ENCODE measurements around the gene CPB1. TPM values are rescaled to one million over a fixed set of nuclear protein-coding genes. Genes with fewer than 3 reads are reported as not detected.

The CPB1 gene
- total and polyA plus RNA-seq, 2 donors (not counting 1 experiment from before 2014, with no cell fraction given): not detected

DNA sequence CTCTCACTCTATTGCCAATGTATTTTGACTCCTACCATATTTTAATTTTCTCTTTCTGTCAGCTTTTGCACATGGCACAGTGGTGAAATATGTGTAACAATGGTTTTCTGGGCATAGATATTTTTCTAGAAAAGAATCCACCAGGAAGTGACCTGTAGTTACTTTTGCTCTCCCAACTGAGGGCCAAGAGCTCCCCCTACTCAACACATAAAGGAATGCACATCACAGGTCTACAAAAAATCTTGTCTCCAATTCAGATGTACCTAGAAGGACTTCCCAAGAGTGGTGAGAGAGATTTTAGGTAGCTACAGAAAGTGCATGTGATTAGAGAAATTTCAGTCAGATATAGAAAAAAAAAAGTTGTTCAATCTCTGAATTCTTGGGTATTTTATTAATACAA, 53.1 kb downstream of the CPB1 start:
- Mint-ChIP-seq H3K27ac (no peak overlapping the region), H3K4me1 (no peaks in the 10 kb centered on the region), H3K9me3 (ENCODE audit: insufficient read depth) (no peaks in the 10 kb centered on the region), H3K4me3 (no peak overlapping the region), H3K27me3 (peaks cover 13% of the 10 kb centered on the region)
- no peak for TF ChIP-seq EZH2 (IDR thresholded peaks at IDR 0.05; ENCODE audit: borderline replicate concordance, insufficient read depth, low read depth, low read length, poor library complexity, severe bottlenecking)
- TF ChIP-seq, protein P1, sequence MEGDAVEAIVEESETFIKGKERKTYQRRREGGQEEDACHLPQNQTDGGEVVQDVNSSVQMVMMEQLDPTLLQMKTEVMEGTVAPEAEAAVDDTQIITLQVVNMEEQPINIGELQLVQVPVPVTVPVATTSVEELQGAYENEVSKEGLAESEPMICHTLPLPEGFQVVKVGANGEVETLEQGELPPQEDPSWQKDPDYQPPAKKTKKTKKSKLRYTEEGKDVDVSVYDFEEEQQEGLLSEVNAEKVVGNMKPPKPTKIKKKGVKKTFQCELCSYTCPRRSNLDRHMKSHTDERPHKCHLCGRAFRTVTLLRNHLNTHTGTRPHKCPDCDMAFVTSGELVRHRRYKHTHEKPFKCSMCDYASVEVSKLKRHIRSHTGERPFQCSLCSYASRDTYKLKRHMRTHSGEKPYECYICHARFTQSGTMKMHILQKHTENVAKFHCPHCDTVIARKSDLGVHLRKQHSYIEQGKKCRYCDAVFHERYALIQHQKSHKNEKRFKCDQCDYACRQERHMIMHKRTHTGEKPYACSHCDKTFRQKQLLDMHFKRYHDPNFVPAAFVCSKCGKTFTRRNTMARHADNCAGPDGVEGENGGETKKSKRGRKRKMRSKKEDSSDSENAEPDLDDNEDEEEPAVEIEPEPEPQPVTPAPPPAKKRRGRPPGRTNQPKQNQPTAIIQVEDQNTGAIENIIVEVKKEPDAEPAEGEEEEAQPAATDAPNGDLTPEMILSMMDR (IDR thresholded peaks at IDR 0.05): no peak
- Histone ChIP-seq H3K79me2 (ENCODE audit: control insufficient read depth, insufficient read depth, low read length) (no peaks in the 10 kb centered on the region), H3K27me3 (replicated peaks in 1 of 4; ENCODE audit: control extremely low read depth in 1 of 4, control insufficient read depth in 3 of 4, insufficient read depth in 4 of 4, low read length in 3 of 4) (no peaks in the 10 kb centered on the region), H3K9me3 (ENCODE audit: control extremely low read depth in 1 of 3, control insufficient read depth in 2 of 3, insufficient read depth in 1 of 3, low read length in 2 of 3) (no peaks in the 10 kb centered on the region), H3K4me1 (ENCODE audit: control insufficient read depth in 2 of 2, insufficient read depth in 2 of 2, low read length in 2 of 2) (no peaks in the 10 kb centered on the region), H2AFZ (ENCODE audit: insufficient read depth, low read depth, low read length, poor library complexity, severe bottlenecking) (no peak overlapping the region), H3K36me3 (replicated peaks in 1 of 2; ENCODE audit: control extremely low read depth in 1 of 2, control insufficient read depth in 1 of 2, extremely low read depth in 1 of 2, insufficient read depth in 2 of 2, low read length in 1 of 2) (no peaks in the 10 kb centered on the region), H4K20me1 (ENCODE audit: control insufficient read depth, insufficient read depth, low read length, poor library complexity, severe bottlenecking) (no peaks in the 10 kb centered on the region), H3K4me2 (replicated peaks; ENCODE audit: low read depth, low read length, poor library complexity, severe bottlenecking) (no peak overlapping the region), H3K27ac (ENCODE audit: low read length in 2 of 2) (no peak overlapping the region), H3K4me3 (ENCODE audit: control extremely low read depth in 1 of 5, extremely low read depth in 1 of 5, insufficient read depth in 1 of 5, low read depth in 2 of 5, low read length in 4 of 5) (no peak overlapping the region), H3K9ac (ENCODE audit: low read length) (no peak overlapping the region)
- ChIA-PET POLR2A (no interaction called here), CTCF (no interaction called here)
- ATAC-seq (ENCODE audit: low read depth): no peak
- DNase-seq: no peak
- intact Hi-C loops (cut with micrococcal nuclease): no loop called here

DNA sequence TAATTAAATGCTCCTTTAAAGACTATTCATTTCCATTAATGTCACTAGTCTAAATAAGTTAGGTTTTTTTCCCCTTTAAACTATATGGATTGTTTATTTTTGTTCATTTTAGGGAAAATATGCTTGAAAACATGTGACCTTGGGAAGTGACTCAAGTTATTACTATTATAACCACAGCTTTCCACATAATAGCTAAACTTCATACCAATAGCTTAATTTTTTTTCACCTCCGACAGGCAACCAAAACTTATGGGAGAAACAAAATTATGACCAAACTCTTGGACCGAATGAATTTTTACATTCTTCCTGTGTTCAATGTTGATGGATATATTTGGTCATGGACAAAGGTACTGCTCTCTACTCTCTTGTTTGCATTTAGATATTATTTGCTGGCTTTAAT, 53.7 kb downstream of the CPB1 start:
- POLR2A ChIA-PET: no interaction called here
- Histone ChIP-seq H3K36me3 (replicated peaks in 1 of 2; ENCODE audit: control extremely low read depth in 1 of 2, control insufficient read depth in 1 of 2, extremely low read depth in 1 of 2, insufficient read depth in 2 of 2, low read length in 1 of 2) (no peaks in the 10 kb centered on the region), H3K4me3 (ENCODE audit: control extremely low read depth in 1 of 5, extremely low read depth in 1 of 5, insufficient read depth in 1 of 5, low read depth in 2 of 5, low read length in 4 of 5) (no peak overlapping the region), H3K27ac (ENCODE audit: low read length in 2 of 2) (no peak overlapping the region), H3K4me1 (ENCODE audit: control insufficient read depth in 2 of 2, insufficient read depth in 2 of 2, low read length in 2 of 2) (no peaks in the 10 kb centered on the region), H3K79me2 (ENCODE audit: control insufficient read depth, insufficient read depth, low read length) (no peaks in the 10 kb centered on the region), H2AFZ (ENCODE audit: insufficient read depth, low read depth, low read length, poor library complexity, severe bottlenecking) (no peak overlapping the region), H3K9me3 (ENCODE audit: control extremely low read depth in 1 of 3, control insufficient read depth in 2 of 3, insufficient read depth in 1 of 3, low read length in 2 of 3) (no peaks in the 10 kb centered on the region), H3K9ac (ENCODE audit: low read length) (no peak overlapping the region), H3K27me3 (replicated peaks in 1 of 4; ENCODE audit: control extremely low read depth in 1 of 4, control insufficient read depth in 3 of 4, insufficient read depth in 4 of 4, low read length in 3 of 4) (no peaks in the 10 kb centered on the region), H3K4me2 (replicated peaks; ENCODE audit: low read depth, low read length, poor library complexity, severe bottlenecking) (no peak overlapping the region), H4K20me1 (ENCODE audit: control insufficient read depth, insufficient read depth, low read length, poor library complexity, severe bottlenecking) (no peaks in the 10 kb centered on the region)
- intact Hi-C loops (cut with micrococcal nuclease): no loop called here
- H3K9me3 Mint-ChIP-seq (ENCODE audit: insufficient read depth): no peaks in the 10 kb centered on the region
- CTCF ChIA-PET: no interaction called here
- DNase-seq (no peak), ATAC-seq (ENCODE audit: low read depth) (no peak)
- TF ChIP-seq EZH2 (IDR thresholded peaks at IDR 0.05; ENCODE audit: borderline replicate concordance, insufficient read depth, low read depth, low read length, poor library complexity, severe bottlenecking): no peak
- TF ChIP-seq, protein P1 (IDR thresholded peaks at IDR 0.05): no peak
- no peak overlapping the region for H3K27ac Mint-ChIP-seq
- H3K4me1 Mint-ChIP-seq: no peaks in the 10 kb centered on the region
- H3K27me3 Mint-ChIP-seq: peaks cover 13% of the 10 kb centered on the region
- WGBS (ENCODE audit: insufficient coverage): no CpG with 5 or more reads among the region's 2 CpGs
- no peak overlapping the region for H3K4me3 Mint-ChIP-seq
